Testis (tissue), 2 donors: ENCODE data around the gene IMMP2L.

Experiments used
- CTCF ChIP-seq, 3 experiments: fragments of 450-650 bp in 2 of 3; fragments of 200-600 bp in 1 of 3; sonication (generic) in 1 of 3; IDR thresholded peaks; one replicate each; pipeline ENCODE4 v1.5.1; 2016 to 2019; ENCODE audit warnings: antibody characterized with exemption in 3 of 3, mild to moderate bottlenecking in 2 of 3, moderate library complexity in 1 of 3
- POLR2A ChIP-seq: fragments of 450-650 bp; IDR thresholded peaks from one replicate; pipeline ENCODE4 v1.6.1; 2017; ENCODE audit warnings: antibody characterized with exemption, mild to moderate bottlenecking, moderate library complexity

DNA sequence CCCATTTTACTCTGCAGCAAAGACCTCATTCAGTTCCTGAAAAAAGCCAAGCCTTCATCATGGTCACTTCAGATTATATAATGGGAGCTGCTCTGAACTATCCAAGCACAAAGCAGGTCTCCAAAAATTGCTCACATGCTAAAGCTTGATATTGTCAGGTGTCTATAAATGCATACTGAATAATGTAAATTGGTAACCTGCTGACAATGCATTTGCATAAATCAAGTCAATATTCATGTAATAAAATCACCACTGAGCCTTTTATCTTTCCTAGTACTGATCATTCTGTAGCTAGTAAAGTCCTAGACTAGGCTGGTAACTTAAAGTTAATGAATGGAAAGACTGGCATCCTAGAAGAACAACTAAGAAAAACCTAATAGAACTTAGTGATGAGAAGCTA is 188.3 kb downstream of the IMMP2L start:
- no peak for TF ChIP-seq CTCF (IDR thresholded peaks at IDR 0.05)
- no peak for TF ChIP-seq POLR2A
